Hematopoietic multipotent progenitor cell treated with erythropoietin and hydrocortisone succinate and interleukin-3 and kit ligand, for 6 days (in vitro differentiated cells): ENCODE data around the gene ALDH7A1.

ENCODE experiments used
- DNase-seq: peaks from one replicate; pipeline ENCODE4 v3.0.0-alpha.2; 2015

Gene ALDH7A1

GRCh38 chr5:126506079-126506478 is 88.9 kb downstream of the ALDH7A1 start:
- DNase-seq = no peak

GRCh38 chr5:126503602-126504104 is 91.4 kb downstream of the ALDH7A1 start:
- no peak for DNase-seq

GRCh38 chr5:126501448-126501847 is 93.6 kb downstream of the ALDH7A1 start:
- DNase-seq = no peak

GRCh38 chr5:126499853-126500342 is 95.1 kb downstream of the ALDH7A1 start:
- peak; percentile 69 for DNase-seq

- DNase-seq = no peak
These were observed 95.7 kb downstream of the ALDH7A1 start for GRCh38 chr5:126499278-126499677.

- no peak for DNase-seq
These were observed 97.5 kb downstream of the ALDH7A1 start for GRCh38 chr5:126497506-126497905.

GRCh38 chr5:126494393-126494792 is 100.6 kb downstream of the ALDH7A1 start:
- no peak for DNase-seq

- no peak for DNase-seq
These were observed 102.1 kb downstream of the ALDH7A1 start for GRCh38 chr5:126492939-126493338.

- peak; percentile 22 for DNase-seq
These were observed 104.7 kb downstream of the ALDH7A1 start for GRCh38 chr5:126490167-126490940.

- DNase-seq = no peak
These were observed 106.5 kb downstream of the ALDH7A1 start for GRCh38 chr5:126488443-126489065.

GRCh38 chr5:126487596-126487995 is 107.4 kb downstream of the ALDH7A1 start:
- DNase-seq = no peak

GRCh38 chr5:126486332-126486731 is 108.7 kb downstream of the ALDH7A1 start:
- DNase-seq = no peak

GRCh38 chr5:126484253-126484652 is 110.8 kb downstream of the ALDH7A1 start:
- DNase-seq = no peak

GRCh38 chr5:126483156-126483555 is 111.9 kb downstream of the ALDH7A1 start:
- no peak for DNase-seq

GRCh38 chr5:126482591-126482990 is 112.4 kb downstream of the ALDH7A1 start:
- DNase-seq = no peak

GRCh38 chr5:126481243-126481642 is 113.8 kb downstream of the ALDH7A1 start:
- no peak for DNase-seq
